ENCODE data around the gene MPPE1. TPM values are rescaled to one million over a fixed set of nuclear protein-coding genes. Genes with fewer than 3 reads are reported as not detected.

Gene MPPE1
- total and polyA plus RNA-seq, 9 of the 15 experiments (the other 6 are each of a cell fraction or from before 2014, with no cell fraction given): 10.7 to 19.5 (median 13.3) TPM

DNA sequence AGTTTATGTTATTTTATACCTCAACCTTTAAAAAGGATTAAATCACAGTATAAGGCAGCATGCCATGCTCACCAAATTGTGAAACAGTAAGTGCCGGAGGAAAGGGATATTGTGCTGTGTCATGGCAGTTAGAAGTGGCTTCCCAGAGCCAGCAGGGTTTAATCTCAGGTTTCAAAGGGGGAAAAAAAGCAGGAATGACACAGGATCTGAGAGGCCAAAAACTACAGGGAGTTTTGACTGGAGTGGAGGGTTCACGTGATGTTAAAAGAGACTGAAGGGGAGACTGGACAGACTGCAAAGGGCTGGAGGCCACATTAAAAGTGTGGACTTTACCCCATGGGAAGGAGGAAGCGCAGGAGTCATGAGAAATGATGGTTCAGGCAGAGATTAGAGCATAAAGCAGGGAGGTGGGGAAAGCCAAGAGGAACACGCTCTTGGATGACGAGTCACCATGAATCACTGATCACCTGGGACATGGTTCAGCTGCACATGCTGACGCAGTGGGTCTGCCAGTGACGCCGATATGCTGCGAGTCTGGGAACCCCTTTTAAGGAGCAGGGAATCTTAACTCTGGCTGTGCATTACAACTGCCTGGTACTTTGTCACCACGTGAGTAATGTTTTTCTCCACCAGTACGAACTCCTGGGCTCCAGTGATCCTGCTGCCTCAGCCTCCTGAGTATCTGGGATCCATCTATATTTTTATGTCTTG, 50.8 kb downstream of the MPPE1 start (continued):
- TF ChIP-seq SMARCE1 (IDR thresholded peaks at IDR 0.05) (peak; percentile 74; the same call in 1 of the 2 replicates), BACH1 (tag; IDR thresholded peaks at IDR 0.05) (peak; percentile 86; the same call in 1 of the 2 replicates), TAF9B (IDR thresholded peaks at IDR 0.05; ENCODE audit: partially characterized antibody) (peak; percentile 90), MAFK (IDR thresholded peaks at IDR 0.05; ENCODE audit: low read length) (peak; percentile 69), ADNP (tag; IDR thresholded peaks at IDR 0.05) (no peak), NR2C1 (IDR thresholded peaks at IDR 0.05) (no peak), NR2C1 (tag; IDR thresholded peaks at IDR 0.05) (no peak), DPF2 (IDR thresholded peaks at IDR 0.05) (peak; percentile 82), HDAC1 (IDR thresholded peaks at IDR 0.05) (peak in 1 of 2 experiments; percentile 85; a peak in 2 of 4 replicates), NFE2 (IDR thresholded peaks at IDR 0.05; ENCODE audit: low read depth) (peak; percentile 87), ETV1 (tag; conservative IDR thresholded peaks at IDR 0.05; ENCODE audit: low read depth) (peak; percentile 24; the same call in 1 of the 2 replicates), L3MBTL2 (IDR thresholded peaks at IDR 0.05) (peak; percentile 65), SETDB1 (IDR thresholded peaks at IDR 0.05; ENCODE audit: low read length) (peak; percentile 43), KDM1A (IDR thresholded peaks at IDR 0.05) (peak; percentile 84 to 87; a peak in 3 of 4 replicates), ZNF77 (CRISPR knock-in tag; IDR thresholded peaks at IDR 0.05) (no peak), SRF (CRISPR knock-in tag; IDR thresholded peaks at IDR 0.05) (peak in 1 of 2 experiments; percentile 65; a peak in 1 of 4 replicates), SPI1 (IDR thresholded peaks at IDR 0.05; ENCODE audit: borderline replicate concordance, low read depth, low read length) (peak; percentile 54; the same call in 1 of the 2 replicates), BHLHE40 (IDR thresholded peaks at IDR 0.05; ENCODE audit: low read length) (peak; percentile 79), CREM (IDR thresholded peaks at IDR 0.05; ENCODE audit: low read depth) (peak; percentile 95), ELF1 (tag; IDR thresholded peaks at IDR 0.05) (peak; percentile 34)
- TF ChIP-seq, protein P1, sequence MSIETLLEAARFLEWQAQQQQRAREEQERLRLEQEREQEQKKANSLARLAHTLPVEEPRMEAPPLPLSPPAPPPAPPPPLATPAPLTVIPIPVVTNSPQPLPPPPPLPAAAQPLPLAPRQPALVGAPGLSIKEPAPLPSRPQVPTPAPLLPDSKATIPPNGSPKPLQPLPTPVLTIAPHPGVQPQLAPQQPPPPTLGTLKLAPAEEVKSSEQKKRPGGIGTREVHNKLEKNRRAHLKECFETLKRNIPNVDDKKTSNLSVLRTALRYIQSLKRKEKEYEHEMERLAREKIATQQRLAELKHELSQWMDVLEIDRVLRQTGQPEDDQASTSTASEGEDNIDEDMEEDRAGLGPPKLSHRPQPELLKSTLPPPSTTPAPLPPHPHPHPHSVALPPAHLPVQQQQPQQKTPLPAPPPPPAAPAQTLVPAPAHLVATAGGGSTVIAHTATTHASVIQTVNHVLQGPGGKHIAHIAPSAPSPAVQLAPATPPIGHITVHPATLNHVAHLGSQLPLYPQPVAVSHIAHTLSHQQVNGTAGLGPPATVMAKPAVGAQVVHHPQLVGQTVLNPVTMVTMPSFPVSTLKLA (conservative IDR thresholded peaks at IDR 0.05): peak in 1 of 2 experiments; percentile 54; a peak in 1 of 4 replicates
- TF ChIP-seq, protein P2, sequence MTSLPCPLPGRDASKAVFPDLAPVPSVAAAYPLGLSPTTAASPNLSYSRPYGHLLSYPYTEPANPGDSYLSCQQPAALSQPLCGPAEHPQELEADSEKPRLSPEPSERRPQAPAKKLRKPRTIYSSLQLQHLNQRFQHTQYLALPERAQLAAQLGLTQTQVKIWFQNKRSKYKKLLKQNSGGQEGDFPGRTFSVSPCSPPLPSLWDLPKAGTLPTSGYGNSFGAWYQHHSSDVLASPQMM (CRISPR knock-in tag; IDR thresholded peaks at IDR 0.05): no peak
- TF ChIP-seq, protein P3, sequence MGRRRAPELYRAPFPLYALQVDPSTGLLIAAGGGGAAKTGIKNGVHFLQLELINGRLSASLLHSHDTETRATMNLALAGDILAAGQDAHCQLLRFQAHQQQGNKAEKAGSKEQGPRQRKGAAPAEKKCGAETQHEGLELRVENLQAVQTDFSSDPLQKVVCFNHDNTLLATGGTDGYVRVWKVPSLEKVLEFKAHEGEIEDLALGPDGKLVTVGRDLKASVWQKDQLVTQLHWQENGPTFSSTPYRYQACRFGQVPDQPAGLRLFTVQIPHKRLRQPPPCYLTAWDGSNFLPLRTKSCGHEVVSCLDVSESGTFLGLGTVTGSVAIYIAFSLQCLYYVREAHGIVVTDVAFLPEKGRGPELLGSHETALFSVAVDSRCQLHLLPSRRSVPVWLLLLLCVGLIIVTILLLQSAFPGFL (CRISPR knock-in tag; IDR thresholded peaks at IDR 0.05): no peak
- TF ChIP-seq, protein P4, sequence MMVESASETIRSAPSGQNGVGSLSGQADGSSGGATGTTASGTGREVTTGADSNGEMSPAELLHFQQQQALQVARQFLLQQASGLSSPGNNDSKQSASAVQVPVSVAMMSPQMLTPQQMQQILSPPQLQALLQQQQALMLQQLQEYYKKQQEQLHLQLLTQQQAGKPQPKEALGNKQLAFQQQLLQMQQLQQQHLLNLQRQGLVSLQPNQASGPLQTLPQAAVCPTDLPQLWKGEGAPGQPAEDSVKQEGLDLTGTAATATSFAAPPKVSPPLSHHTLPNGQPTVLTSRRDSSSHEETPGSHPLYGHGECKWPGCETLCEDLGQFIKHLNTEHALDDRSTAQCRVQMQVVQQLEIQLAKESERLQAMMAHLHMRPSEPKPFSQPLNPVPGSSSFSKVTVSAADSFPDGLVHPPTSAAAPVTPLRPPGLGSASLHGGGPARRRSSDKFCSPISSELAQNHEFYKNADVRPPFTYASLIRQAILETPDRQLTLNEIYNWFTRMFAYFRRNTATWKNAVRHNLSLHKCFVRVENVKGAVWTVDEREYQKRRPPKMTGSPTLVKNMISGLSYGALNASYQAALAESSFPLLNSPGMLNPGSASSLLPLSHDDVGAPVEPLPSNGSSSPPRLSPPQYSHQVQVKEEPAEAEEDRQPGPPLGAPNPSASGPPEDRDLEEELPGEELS (CRISPR knock-in tag; IDR thresholded peaks at IDR 0.05; ENCODE audit: borderline replicate concordance): no peak
- TF ChIP-seq, protein P5, sequence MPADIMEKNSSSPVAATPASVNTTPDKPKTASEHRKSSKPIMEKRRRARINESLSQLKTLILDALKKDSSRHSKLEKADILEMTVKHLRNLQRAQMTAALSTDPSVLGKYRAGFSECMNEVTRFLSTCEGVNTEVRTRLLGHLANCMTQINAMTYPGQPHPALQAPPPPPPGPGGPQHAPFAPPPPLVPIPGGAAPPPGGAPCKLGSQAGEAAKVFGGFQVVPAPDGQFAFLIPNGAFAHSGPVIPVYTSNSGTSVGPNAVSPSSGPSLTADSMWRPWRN (IDR thresholded peaks at IDR 0.05; ENCODE audit: low read depth): no peak
